Stomach (tissue), 4 donors: Measurements from ENCODE around the gene ASPG.

Experiments
- EP300 ChIP-seq: sonication (generic); formaldehyde crosslinking; IDR thresholded peaks from one replicate; pipeline ENCODE4 v1.6.1; 2017; ENCODE audit warnings: antibody characterized with exemption
- POLR2A ChIP-seq, 4 donors: fragments of 450-650 bp; IDR thresholded peaks; one replicate each; pipeline ENCODE4 v1.6.1; 2016; ENCODE audit warnings: antibody characterized with exemption in 4 of 4, control low read depth in 2 of 4, mild to moderate bottlenecking in 1 of 4, moderate library complexity in 1 of 4
- POLR2AphosphoS5 ChIP-seq, 3 donors: sonication (generic); formaldehyde crosslinking; IDR thresholded peaks; one replicate each; pipeline ENCODE4 v1.6.1; 2016; ENCODE audit warnings: antibody characterized with exemption in 3 of 3
- TF ChIP-seq, protein P1 (sequence below), 7 experiments: fragments of 450-650 bp in 4 of 7; fragments of 200-600 bp in 3 of 7; sonication (generic) in 3 of 7; IDR thresholded peaks; one replicate each; pipeline ENCODE4 v1.5.1; 2016 to 2019; ENCODE audit warnings: antibody characterized with exemption in 7 of 7, control low read depth in 2 of 7, mild to moderate bottlenecking in 1 of 7

DNA sequence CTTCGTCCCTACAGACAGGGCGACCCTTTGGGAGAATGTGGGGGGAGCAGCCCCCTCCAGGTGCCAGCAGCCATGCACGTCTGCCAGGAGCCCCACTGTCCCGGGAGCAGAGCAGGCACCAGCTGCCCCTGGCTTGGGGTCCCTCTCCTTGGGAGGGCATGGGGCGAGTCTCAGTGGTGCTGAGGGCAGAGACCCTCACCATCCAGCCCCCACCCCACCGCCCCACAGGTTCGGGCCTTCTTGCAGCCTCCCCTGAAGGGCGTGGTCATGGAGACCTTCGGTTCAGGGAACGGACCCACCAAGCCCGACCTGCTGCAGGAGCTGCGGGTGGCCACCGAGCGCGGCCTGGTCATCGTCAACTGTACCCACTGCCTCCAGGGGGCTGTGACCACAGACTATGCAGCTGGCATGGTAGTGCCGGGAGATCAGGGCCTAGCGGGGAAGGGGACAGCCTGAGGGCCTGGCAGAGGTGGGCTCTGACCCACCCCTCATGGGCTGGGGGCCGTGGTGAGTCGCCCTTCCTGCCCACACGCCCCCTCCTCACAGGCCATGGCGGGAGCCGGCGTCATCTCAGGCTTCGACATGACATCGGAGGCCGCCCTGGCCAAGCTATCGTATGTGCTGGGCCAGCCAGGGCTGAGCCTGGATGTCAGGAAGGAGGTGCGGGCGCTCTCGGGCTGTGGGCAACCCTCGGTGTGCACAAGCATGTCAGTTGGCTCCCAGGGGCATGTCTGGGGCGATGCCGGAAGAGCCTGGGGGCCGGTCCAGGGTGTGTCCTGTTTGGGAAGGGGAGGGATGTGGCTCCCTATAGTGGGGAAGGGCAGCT, 18.8 kb downstream of the ASPG start:
- TF ChIP-seq, protein P1, sequence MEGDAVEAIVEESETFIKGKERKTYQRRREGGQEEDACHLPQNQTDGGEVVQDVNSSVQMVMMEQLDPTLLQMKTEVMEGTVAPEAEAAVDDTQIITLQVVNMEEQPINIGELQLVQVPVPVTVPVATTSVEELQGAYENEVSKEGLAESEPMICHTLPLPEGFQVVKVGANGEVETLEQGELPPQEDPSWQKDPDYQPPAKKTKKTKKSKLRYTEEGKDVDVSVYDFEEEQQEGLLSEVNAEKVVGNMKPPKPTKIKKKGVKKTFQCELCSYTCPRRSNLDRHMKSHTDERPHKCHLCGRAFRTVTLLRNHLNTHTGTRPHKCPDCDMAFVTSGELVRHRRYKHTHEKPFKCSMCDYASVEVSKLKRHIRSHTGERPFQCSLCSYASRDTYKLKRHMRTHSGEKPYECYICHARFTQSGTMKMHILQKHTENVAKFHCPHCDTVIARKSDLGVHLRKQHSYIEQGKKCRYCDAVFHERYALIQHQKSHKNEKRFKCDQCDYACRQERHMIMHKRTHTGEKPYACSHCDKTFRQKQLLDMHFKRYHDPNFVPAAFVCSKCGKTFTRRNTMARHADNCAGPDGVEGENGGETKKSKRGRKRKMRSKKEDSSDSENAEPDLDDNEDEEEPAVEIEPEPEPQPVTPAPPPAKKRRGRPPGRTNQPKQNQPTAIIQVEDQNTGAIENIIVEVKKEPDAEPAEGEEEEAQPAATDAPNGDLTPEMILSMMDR (IDR thresholded peaks at IDR 0.05), result no peak
- TF ChIP-seq POLR2AphosphoS5 (IDR thresholded peaks at IDR 0.05) (no peak), POLR2A (IDR thresholded peaks at IDR 0.05) (no peak), EP300 (no peak)
